Esophagus squamous epithelium (tissue), 4 donors: ENCODE results near the gene TAS2R7. TPM values are rescaled to one million over a fixed set of nuclear protein-coding genes. Genes with fewer than 3 reads are reported as not detected.

Experiments used
- small RNA-seq, 4 donors: library from RNA; depleted of rRNA; stranded (forward); fragments of <200 nt; gene quantifications; one replicate each; pipeline ENCODE3, GENCODE V24; 2016
- total RNA-seq, 4 donors: library from RNA; depleted of rRNA; stranded (reverse); fragments of >200 nt; gene quantifications; one replicate each; pipeline ENCODE4 v1.1.0, GENCODE V29; 2016

TAS2R7 gene
- total RNA-seq, 4 donors from 2014 or later, result 0.40 TPM; not detected in 3

Small RNA genes lying within 50 kb of the gene (small RNA-seq; reads per million reads assigned to genes)
- gene PRR4, result 0 to 0.09 (median 0) reads per million in 4 donors

Other genes with a start within 250 kb of the TAS2R7 start
- gene MAGOHB, start 189.0 kb downstream of the TAS2R7 start, total RNA-seq, result 10 to 100 TPM in 2 of 4 donors, 1 to 10 TPM in 2; 5.4 to 25.1 (median 9.8) TPM
- 10 to 100 TPM in 1 of 4 donors, 1 to 10 TPM in 3; 3.4 to 11.7 (median 8.2) TPM for gene STYK1, start 128.6 kb downstream of the TAS2R7 start, total RNA-seq
- gene YBX3, start 79.3 kb downstream of the TAS2R7 start, total RNA-seq, result 100 to 1,000 TPM; 318 to 484 (median 370) TPM
- gene TAS2R8, start 4.7 kb upstream of the TAS2R7 start, total RNA-seq, result not detected
- under 1 TPM in 1 of 4 donors, not detected in 3; 0.66 TPM for gene TAS2R9, start 7.5 kb upstream of the TAS2R7 start, total RNA-seq
- gene TAS2R10, start 23.7 kb upstream of the TAS2R7 start, total RNA-seq, result under 1 TPM in 2 of 4 donors, not detected in 2; 0.26 to 0.38 TPM
- gene PRR4, start 46.8 kb upstream of the TAS2R7 start, total RNA-seq, result 100 to 1,000 TPM in 1 of 4 donors, 1 to 10 TPM in 1, under 1 TPM in 1, not detected in 1; 0.76 to 159 (median 1.4) TPM
- gene PRH1, start 81.6 kb upstream of the TAS2R7 start, total RNA-seq, result 10 to 100 TPM in 3 of 4 donors, 1 to 10 TPM in 1; 5.3 to 38.5 (median 11.6) TPM
- gene TAS2R13, start 106.9 kb upstream of the TAS2R7 start, total RNA-seq, result 1 to 10 TPM in 1 of 4 donors, under 1 TPM in 1, not detected in 2; 0.88 to 2.3 TPM
- 1 to 10 TPM in 1 of 4 donors, under 1 TPM in 1, not detected in 2; 0.68 to 7.0 TPM for gene PRH2, start 126.6 kb upstream of the TAS2R7 start, total RNA-seq
- gene TAS2R14, start 136.6 kb upstream of the TAS2R7 start, total RNA-seq, result 1 to 10 TPM in 3 of 4 donors, under 1 TPM in 1; 0.80 to 3.2 (median 1.7) TPM
- gene TAS2R50, start 184.3 kb upstream of the TAS2R7 start, total RNA-seq, result 1 to 10 TPM in 2 of 4 donors, not detected in 2; 2.0 to 2.3 TPM
- 1 to 10 TPM in 2 of 4 donors, not detected in 2; 1.2 to 2.3 TPM for gene TAS2R20, start 195.7 kb upstream of the TAS2R7 start, total RNA-seq
- 1 to 10 TPM in 3 of 4 donors, under 1 TPM in 1; 0.29 to 5.9 (median 2.1) TPM for gene TAS2R19, start 220.0 kb upstream of the TAS2R7 start, total RNA-seq
- 1 to 10 TPM in 3 of 4 donors, not detected in 1; 1.7 to 6.5 (median 2.8) TPM for gene TAS2R31, start 228.8 kb upstream of the TAS2R7 start, total RNA-seq